K562 (cell line): ENCODE data around the gene RNF187. TPM values are rescaled to one million over a fixed set of nuclear protein-coding genes. Genes with fewer than 3 reads are reported as not detected.

Source experiments
- ADNP ChIP-seq: fragments of 200-800 bp; sonication (Bioruptor generic); IDR thresholded peaks from 2 replicates; pipeline ENCODE4 v1.6.1; 2016; ENCODE audit warnings: missing genetic modification characterization, missing compliant biosample characterization
- CBFA2T3 ChIP-seq: fragments of 450-650 bp; IDR thresholded peaks from 2 replicates; pipeline ENCODE4 v1.6.1; 2017
- CEBPG ChIP-seq, 3 experiments: fragments of 200-800 bp in 1 of 3; sonication (Bioruptor generic) in 1 of 3; sonication (generic) in 1 of 3; formaldehyde crosslinking in 1 of 3; IDR thresholded peaks in 2 of 3; conservative IDR thresholded peaks in 1 of 3; 2 replicates each; pipeline versions ENCODE4 v1.6.1 to v1.8.0; 2016 to 2022; ENCODE audit warnings: missing compliant biosample characterization in 2 of 3, missing genetic modification characterization in 2 of 3, mild to moderate bottlenecking in 1 of 3, missing genetic modification reagents in 1 of 3
- DACH1 ChIP-seq: fragments of 450-650 bp; IDR thresholded peaks from 2 replicates; pipeline ENCODE4 v1.6.1; 2018; ENCODE audit not compliant: partially characterized antibody
- DEAF1 ChIP-seq: fragments of 450-650 bp; formaldehyde crosslinking; IDR thresholded peaks from 2 replicates; pipeline ENCODE4 v1.4.0; 2020; ENCODE audit warnings: mild to moderate bottlenecking, moderate library complexity
- EGR1 ChIP-seq: fragments of 450-650 bp; conservative IDR thresholded peaks from 2 replicates; pipeline ENCODE4 v1.6.1; 2017; ENCODE audit warnings: mild to moderate bottlenecking
- FUS ChIP-seq: fragments of 200-400 bp; formaldehyde crosslinking; optimal IDR thresholded peaks from 2 replicates; pipeline ENCODE3; 2017; ENCODE audit warnings: low read depth, low read length
- KLF6 ChIP-seq: fragments of 250-450 bp; sonication (Bioruptor Pico); IDR thresholded peaks from 2 replicates; pipeline ENCODE4 v1.4.0; 2020; ENCODE audit warnings: mild to moderate bottlenecking, moderate library complexity, borderline replicate concordance
- NFYB ChIP-seq: IDR thresholded peaks from 2 replicates; pipeline ENCODE4 v1.6.1; 2011; ENCODE audit warnings: mild to moderate bottlenecking, moderate library complexity; ENCODE audit not compliant: insufficient read length; ENCODE audit errors: extremely low read depth
- SRSF7 ChIP-seq: fragments of 200-400 bp; formaldehyde crosslinking; optimal IDR thresholded peaks from 2 replicates; pipeline ENCODE3; 2017; ENCODE audit warnings: mild to moderate bottlenecking, low read depth, low read length
- TCF3 ChIP-seq: sonication (generic); formaldehyde crosslinking; IDR thresholded peaks from 2 replicates; pipeline ENCODE4 v1.4.0; 2020; ENCODE audit warnings: mild to moderate bottlenecking, missing genetic modification reagents
- YY1 ChIP-seq, 3 experiments: IDR thresholded peaks; 2 replicates each; pipeline ENCODE4 v1.6.1; 2011; ENCODE audit warnings: low read length in 2 of 3, mild to moderate bottlenecking in 2 of 3, moderate library complexity in 2 of 3, borderline replicate concordance in 1 of 3, control low read depth in 1 of 3, low read depth in 1 of 3; ENCODE audit not compliant: insufficient read depth in 3 of 3, insufficient replicate concordance in 2 of 3, control insufficient read depth in 1 of 3, insufficient read length in 1 of 3; ENCODE audit errors: extremely low read depth in 1 of 3
- ZBTB17 ChIP-seq: fragments of 450-650 bp; formaldehyde crosslinking; IDR thresholded peaks from 2 replicates; pipeline ENCODE4 v1.4.0; 2020; ENCODE audit warnings: mild to moderate bottlenecking
- ZBTB2 ChIP-seq: fragments of 450-650 bp; IDR thresholded peaks from 2 replicates; pipeline ENCODE4 v1.6.1; 2016; ENCODE audit warnings: antibody characterized with exemption
- ZKSCAN1 ChIP-seq: fragments of 150-350 bp; IDR thresholded peaks from 2 replicates; pipeline ENCODE4 v1.6.1; 2016; ENCODE audit warnings: low read depth, low read length
- ZNF253 ChIP-seq: fragments of 250-450 bp; sonication (Bioruptor Pico); conservative IDR thresholded peaks from 2 replicates; pipeline ENCODE4 v1.6.1; 2021; ENCODE audit warnings: mild to moderate bottlenecking
- polyA plus RNA-seq, 8 experiments: library from polyadenylated mRNA; depleted of rRNA in 4 of 8; stranded (reverse) in 5 of 8; unstranded in 3 of 8; fragments of >200 nt; fragmentation: Nextera tagmentation in 2 of 8; fragmentation: Illumina TruSeq in 1 of 8; extraction: Ambion mirVana in 2 of 8; extraction: Trizol in 1 of 8; gene quantifications; 2 replicates each; pipeline versions ENCODE4 v1.2.1 to v1.2.3, GENCODE V29; 2011 to 2014; ENCODE audit warnings: inconsistent platforms in 1 of 8, missing spikeins in 1 of 8
- total RNA-seq, 7 experiments: library from RNA; depleted of rRNA in 6 of 7; stranded (reverse); fragments of >200 nt in 6 of 7; fragmentation: Illumina TruSeq in 2 of 7; extraction: Trizol in 2 of 7; gene quantifications; 2 replicates each; pipeline versions ENCODE4 v1.2.1 to v1.2.3, GENCODE V29; 2011 to 2021; ENCODE audit warnings: low replicate concordance in 1 of 7
- TF ChIP-seq, protein P1 (sequence below): sonication (generic); IDR thresholded peaks from 2 replicates; pipeline ENCODE4 v1.6.1; 2016
- TF ChIP-seq, protein P2 (sequence below): fragments of 450-650 bp; IDR thresholded peaks from 2 replicates; pipeline ENCODE4 v1.6.1; 2017; ENCODE audit warnings: mild to moderate bottlenecking, moderate library complexity
- TF ChIP-seq, protein P3 (sequence below), 2 experiments: fragments of 250-450 bp in 1 of 2; fragments of 450-650 bp in 1 of 2; sonication (Bioruptor Pico) in 1 of 2; IDR thresholded peaks; 2 replicates each; pipeline versions ENCODE4 v1.6.1 to v1.8.0; 2016 to 2021; ENCODE audit warnings: mild to moderate bottlenecking in 2 of 2, moderate library complexity in 2 of 2, missing compliant biosample characterization in 1 of 2, missing genetic modification characterization in 1 of 2
- TF ChIP-seq, protein P4 (sequence below), 2 experiments: fragments of 450-650 bp; conservative IDR thresholded peaks; 2 replicates each; pipeline ENCODE4 v1.6.1; 2017; ENCODE audit warnings: mild to moderate bottlenecking in 2 of 2, moderate library complexity in 2 of 2

Gene RNF187
- total and polyA plus RNA-seq, 9 of the 15 experiments (the other 6 are each of a cell fraction or from before 2014, with no cell fraction given) = 2.3 to 119 (median 41.9) TPM

GRCh38 chr1:228502522-228502921 is 15.3 kb downstream of the RNF187 start (continued):
- TF ChIP-seq, protein P1, sequence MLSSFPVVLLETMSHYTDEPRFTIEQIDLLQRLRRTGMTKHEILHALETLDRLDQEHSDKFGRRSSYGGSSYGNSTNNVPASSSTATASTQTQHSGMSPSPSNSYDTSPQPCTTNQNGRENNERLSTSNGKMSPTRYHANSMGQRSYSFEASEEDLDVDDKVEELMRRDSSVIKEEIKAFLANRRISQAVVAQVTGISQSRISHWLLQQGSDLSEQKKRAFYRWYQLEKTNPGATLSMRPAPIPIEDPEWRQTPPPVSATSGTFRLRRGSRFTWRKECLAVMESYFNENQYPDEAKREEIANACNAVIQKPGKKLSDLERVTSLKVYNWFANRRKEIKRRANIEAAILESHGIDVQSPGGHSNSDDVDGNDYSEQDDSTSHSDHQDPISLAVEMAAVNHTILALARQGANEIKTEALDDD = no peak
- TF ChIP-seq FUS = no peak
- TF ChIP-seq, protein P2, sequence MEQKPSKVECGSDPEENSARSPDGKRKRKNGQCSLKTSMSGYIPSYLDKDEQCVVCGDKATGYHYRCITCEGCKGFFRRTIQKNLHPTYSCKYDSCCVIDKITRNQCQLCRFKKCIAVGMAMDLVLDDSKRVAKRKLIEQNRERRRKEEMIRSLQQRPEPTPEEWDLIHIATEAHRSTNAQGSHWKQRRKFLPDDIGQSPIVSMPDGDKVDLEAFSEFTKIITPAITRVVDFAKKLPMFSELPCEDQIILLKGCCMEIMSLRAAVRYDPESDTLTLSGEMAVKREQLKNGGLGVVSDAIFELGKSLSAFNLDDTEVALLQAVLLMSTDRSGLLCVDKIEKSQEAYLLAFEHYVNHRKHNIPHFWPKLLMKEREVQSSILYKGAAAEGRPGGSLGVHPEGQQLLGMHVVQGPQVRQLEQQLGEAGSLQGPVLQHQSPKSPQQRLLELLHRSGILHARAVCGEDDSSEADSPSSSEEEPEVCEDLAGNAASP = no peak
- TF ChIP-seq ZNF253 = no peak
- peak; percentile 12; the same call in 1 of the 2 replicates for TF ChIP-seq CBFA2T3
- no peak for TF ChIP-seq SRSF7
- TF ChIP-seq ADNP (tag) = no peak
- TF ChIP-seq TCF3 = peak; percentile 27; the same call in 1 of the 2 replicates
- TF ChIP-seq NFYB = peak; percentile 90
- TF ChIP-seq, protein P3, sequence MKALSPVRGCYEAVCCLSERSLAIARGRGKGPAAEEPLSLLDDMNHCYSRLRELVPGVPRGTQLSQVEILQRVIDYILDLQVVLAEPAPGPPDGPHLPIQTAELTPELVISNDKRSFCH (CRISPR knock-in tag; IDR thresholded peaks at IDR 0.05) = no peak
- TF ChIP-seq, protein P3 (tag; IDR thresholded peaks at IDR 0.05) = no peak
- TF ChIP-seq, protein P4, sequence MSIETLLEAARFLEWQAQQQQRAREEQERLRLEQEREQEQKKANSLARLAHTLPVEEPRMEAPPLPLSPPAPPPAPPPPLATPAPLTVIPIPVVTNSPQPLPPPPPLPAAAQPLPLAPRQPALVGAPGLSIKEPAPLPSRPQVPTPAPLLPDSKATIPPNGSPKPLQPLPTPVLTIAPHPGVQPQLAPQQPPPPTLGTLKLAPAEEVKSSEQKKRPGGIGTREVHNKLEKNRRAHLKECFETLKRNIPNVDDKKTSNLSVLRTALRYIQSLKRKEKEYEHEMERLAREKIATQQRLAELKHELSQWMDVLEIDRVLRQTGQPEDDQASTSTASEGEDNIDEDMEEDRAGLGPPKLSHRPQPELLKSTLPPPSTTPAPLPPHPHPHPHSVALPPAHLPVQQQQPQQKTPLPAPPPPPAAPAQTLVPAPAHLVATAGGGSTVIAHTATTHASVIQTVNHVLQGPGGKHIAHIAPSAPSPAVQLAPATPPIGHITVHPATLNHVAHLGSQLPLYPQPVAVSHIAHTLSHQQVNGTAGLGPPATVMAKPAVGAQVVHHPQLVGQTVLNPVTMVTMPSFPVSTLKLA (conservative IDR thresholded peaks at IDR 0.05) = no peak
- no peak for TF ChIP-seq ZBTB17 (CRISPR knock-in tag)
- TF ChIP-seq EGR1 = no peak
- no peak for TF ChIP-seq DACH1
- TF ChIP-seq YY1 (IDR thresholded peaks at IDR 0.05; ENCODE audit: borderline replicate concordance in 1 of 3, control insufficient read depth in 1 of 3, extremely low read depth in 1 of 3, insufficient read depth in 3 of 3, insufficient read length in 1 of 3, insufficient replicate concordance in 2 of 3, low read depth in 1 of 3, low read length in 2 of 3) = no peak
- no peak for TF ChIP-seq DEAF1 (CRISPR knock-in tag)
- TF ChIP-seq ZBTB2 = no peak
- TF ChIP-seq CEBPG (CRISPR knock-in tag; IDR thresholded peaks at IDR 0.05) = no peak
- TF ChIP-seq CEBPG (tag; conservative IDR thresholded peaks at IDR 0.05 in 1 of 2, IDR thresholded peaks at IDR 0.05 in 1 of 2) = no peak
- no peak for TF ChIP-seq ZKSCAN1
- TF ChIP-seq KLF6 (CRISPR knock-in tag) = no peak
